ENCODE data around the gene TBC1D14.

TBC1D14 gene

GRCh38 chr4:7004331-7004730, 94.7 kb downstream of the TBC1D14 start:
- no peak for FAIRE-seq

GRCh38 chr4:7005571-7005970, 95.9 kb downstream of the TBC1D14 start:
- FAIRE-seq: no peak

GRCh38 chr4:7006411-7006810, 96.8 kb downstream of the TBC1D14 start:
- FAIRE-seq: no peak

GRCh38 chr4:7007142-7007907, 97.7 kb downstream of the TBC1D14 start:
- FAIRE-seq: no peak

- no peak for FAIRE-seq
Measured at GRCh38 chr4:7007944-7008343, 98.3 kb downstream of the TBC1D14 start.

GRCh38 chr4:7009564-7009963, 99.9 kb downstream of the TBC1D14 start:
- no peak for FAIRE-seq

GRCh38 chr4:7013175-7013574, 103.5 kb downstream of the TBC1D14 start:
- no peak for FAIRE-seq

GRCh38 chr4:7014815-7015214, 105.2 kb downstream of the TBC1D14 start:
- no peak for FAIRE-seq

- FAIRE-seq: no peak
Measured at GRCh38 chr4:7015383-7016035, 105.9 kb downstream of the TBC1D14 start.

GRCh38 chr4:7016086-7016485, 106.5 kb downstream of the TBC1D14 start:
- FAIRE-seq: no peak

GRCh38 chr4:7016512-7016911, 106.9 kb downstream of the TBC1D14 start:
- no peak for FAIRE-seq

- FAIRE-seq: no peak
Measured at GRCh38 chr4:7017446-7018048, 107.9 kb downstream of the TBC1D14 start.

- no peak for FAIRE-seq
Measured at GRCh38 chr4:7018281-7018680, 108.7 kb downstream of the TBC1D14 start.

- FAIRE-seq: no peak
Measured at GRCh38 chr4:7019367-7019766, 109.7 kb downstream of the TBC1D14 start.

GRCh38 chr4:7020290-7020689, 110.7 kb downstream of the TBC1D14 start:
- FAIRE-seq: no peak

- no peak for FAIRE-seq
Measured at GRCh38 chr4:7020856-7021255, 111.2 kb downstream of the TBC1D14 start.

- no peak for FAIRE-seq
Measured at GRCh38 chr4:7021355-7021754, 111.7 kb downstream of the TBC1D14 start.

GRCh38 chr4:7021930-7022664, 112.5 kb downstream of the TBC1D14 start:
- FAIRE-seq: no peak

- FAIRE-seq: no peak
Measured at GRCh38 chr4:7023486-7023885, 113.9 kb downstream of the TBC1D14 start.

- no peak for FAIRE-seq
Measured at GRCh38 chr4:7023901-7024300, 114.3 kb downstream of the TBC1D14 start.

GRCh38 chr4:7024336-7024890, 114.8 kb downstream of the TBC1D14 start:
- no peak for FAIRE-seq

- FAIRE-seq: no peak
Measured at GRCh38 chr4:7025040-7025602, 115.5 kb downstream of the TBC1D14 start.

GRCh38 chr4:7026107-7026506, 116.5 kb downstream of the TBC1D14 start:
- FAIRE-seq: no peak

Data from TTC549 (cell line).